Body of pancreas (tissue), 4 donors: ENCODE measurements around the gene TNNT1.

Source experiments
- POLR2A ChIP-seq, 3 donors: fragments of 450-650 bp; IDR thresholded peaks; one replicate each; pipeline ENCODE4 v1.6.1; 2016; ENCODE audit warnings: antibody characterized with exemption in 3 of 3, mild to moderate bottlenecking in 2 of 3
- TF ChIP-seq, protein P1 (sequence below), 7 experiments: fragments of 450-650 bp in 4 of 7; fragments of 200-600 bp in 3 of 7; sonication (generic) in 3 of 7; IDR thresholded peaks; one replicate each; pipeline ENCODE4 v1.5.1; 2016 to 2019; ENCODE audit warnings: antibody characterized with exemption in 7 of 7

DNA sequence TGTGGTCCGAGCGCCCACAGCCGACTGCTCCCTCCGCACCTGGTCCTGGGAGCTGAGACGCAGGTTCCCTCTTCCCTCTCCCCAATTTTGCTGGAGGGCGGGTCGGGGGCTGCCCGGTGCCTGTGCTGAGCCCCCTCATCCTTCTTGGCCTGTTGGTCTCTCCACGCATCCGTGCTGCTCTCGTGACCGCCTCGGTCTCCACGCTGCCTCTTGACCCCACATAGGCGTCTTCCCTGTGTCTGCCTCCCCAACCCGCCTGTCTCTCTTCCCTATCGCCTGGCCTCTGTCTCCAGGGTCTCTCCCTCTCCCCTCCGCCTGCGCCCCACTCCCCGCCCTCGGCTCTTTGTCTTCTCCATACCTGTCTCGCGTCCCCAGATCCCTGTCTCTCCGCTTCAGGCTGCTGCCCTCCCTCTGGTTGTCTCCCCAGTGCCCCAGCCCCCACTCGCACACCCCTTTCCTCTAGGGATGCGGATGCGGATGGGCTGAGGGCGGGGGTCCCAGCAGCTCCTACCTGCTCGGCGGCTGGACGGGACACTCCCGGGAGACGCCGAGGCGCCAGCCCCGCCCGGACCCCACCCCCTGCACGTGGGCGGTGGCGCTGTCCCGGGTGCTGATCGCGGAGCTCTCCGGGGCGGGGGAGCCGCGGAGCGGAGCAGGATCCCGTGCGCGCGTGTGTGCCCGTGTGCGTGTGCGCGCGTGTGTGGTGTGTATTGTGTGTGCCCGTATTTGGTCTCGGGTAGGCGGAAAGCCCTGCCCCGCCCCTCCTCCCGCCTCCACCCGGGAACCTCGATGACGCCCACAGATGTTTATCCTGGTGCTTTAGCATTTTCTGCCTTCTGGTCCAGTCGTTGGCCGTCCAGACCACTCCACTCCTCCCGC, 30.8 kb upstream of the TNNT1 start, which contains the start of gene SYT5:
- TF ChIP-seq, protein P1, sequence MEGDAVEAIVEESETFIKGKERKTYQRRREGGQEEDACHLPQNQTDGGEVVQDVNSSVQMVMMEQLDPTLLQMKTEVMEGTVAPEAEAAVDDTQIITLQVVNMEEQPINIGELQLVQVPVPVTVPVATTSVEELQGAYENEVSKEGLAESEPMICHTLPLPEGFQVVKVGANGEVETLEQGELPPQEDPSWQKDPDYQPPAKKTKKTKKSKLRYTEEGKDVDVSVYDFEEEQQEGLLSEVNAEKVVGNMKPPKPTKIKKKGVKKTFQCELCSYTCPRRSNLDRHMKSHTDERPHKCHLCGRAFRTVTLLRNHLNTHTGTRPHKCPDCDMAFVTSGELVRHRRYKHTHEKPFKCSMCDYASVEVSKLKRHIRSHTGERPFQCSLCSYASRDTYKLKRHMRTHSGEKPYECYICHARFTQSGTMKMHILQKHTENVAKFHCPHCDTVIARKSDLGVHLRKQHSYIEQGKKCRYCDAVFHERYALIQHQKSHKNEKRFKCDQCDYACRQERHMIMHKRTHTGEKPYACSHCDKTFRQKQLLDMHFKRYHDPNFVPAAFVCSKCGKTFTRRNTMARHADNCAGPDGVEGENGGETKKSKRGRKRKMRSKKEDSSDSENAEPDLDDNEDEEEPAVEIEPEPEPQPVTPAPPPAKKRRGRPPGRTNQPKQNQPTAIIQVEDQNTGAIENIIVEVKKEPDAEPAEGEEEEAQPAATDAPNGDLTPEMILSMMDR (IDR thresholded peaks at IDR 0.05): no peak
- no peak for TF ChIP-seq POLR2A (IDR thresholded peaks at IDR 0.05)
